ENCODE measurements around the gene UACA. TPM values are rescaled to one million over a fixed set of nuclear protein-coding genes. Genes with fewer than 3 reads are reported as not detected.

UACA gene
- total RNA-seq, 1 experiment from 2014 or later = 38.0 TPM

DNA sequence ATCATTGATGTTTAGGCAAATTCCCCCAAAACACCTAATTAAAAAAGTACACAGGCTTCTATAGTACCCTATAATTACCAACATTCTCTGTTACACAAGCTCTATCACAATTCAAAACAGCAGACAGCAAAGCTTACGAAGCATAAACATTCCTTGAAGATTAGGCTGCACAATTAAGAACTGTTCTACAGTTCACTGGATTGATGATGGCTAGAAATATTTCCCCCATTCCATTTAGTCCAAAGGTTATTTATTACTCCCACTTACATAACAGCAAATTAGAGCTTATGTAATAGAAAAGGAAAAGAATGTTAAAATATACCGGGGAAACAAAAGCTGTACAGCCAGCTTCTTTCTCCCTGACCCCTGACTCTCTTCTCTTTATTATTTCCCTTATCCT is 49.3 kb downstream of the UACA start:
- peaks cover 29 to 33% of the 10 kb centered on the region in 2 experiments for H3K4me1 Mint-ChIP-seq
- Histone ChIP-seq H4K8ac (replicated peaks; ENCODE audit: insufficient read length, low read depth, low read length) (no peak overlapping the region), H3K79me1 (ENCODE audit: insufficient read depth, low read depth, low read length, poor library complexity, severe bottlenecking) (no peaks in the 10 kb centered on the region), H4K91ac (ENCODE audit: insufficient read length, low read depth, low read length) (no peak overlapping the region), H3K56ac (ENCODE audit: insufficient read length, low read depth, low read length) (no peak overlapping the region), H2BK20ac (ENCODE audit: low read depth, low read length, poor library complexity, severe bottlenecking) (no peak overlapping the region), H3K9me3 (ENCODE audit: control insufficient read depth, low read depth, low read length) (no peaks in the 10 kb centered on the region), H2BK12ac (ENCODE audit: insufficient read length, low read depth, low read length) (no peak overlapping the region), H2AFZ (ENCODE audit: low read length) (no peak overlapping the region), H3K18ac (ENCODE audit: insufficient read length, low read depth, low read length) (no peak overlapping the region), H3K4me2 (ENCODE audit: insufficient read depth, insufficient read length, low read length) (no peak overlapping the region), H4K5ac (ENCODE audit: insufficient read length, low read depth, low read length) (no peak overlapping the region), H3K9ac (ENCODE audit: extremely low read depth, insufficient read length, low read length) (no peak overlapping the region), H3K23me2 (ENCODE audit: insufficient read length, low read depth, low read length, poor library complexity, severe bottlenecking) (no peaks in the 10 kb centered on the region), H3K27me3 (ENCODE audit: insufficient read depth, low read length) (no peaks in the 10 kb centered on the region), H2BK15ac (ENCODE audit: low read depth, low read length) (no peak overlapping the region), H3K4ac (ENCODE audit: low read depth, low read length) (no peak overlapping the region), H3K14ac (ENCODE audit: insufficient read depth, low read length) (no peak overlapping the region), H4K20me1 (ENCODE audit: control insufficient read depth, insufficient read depth, insufficient read length) (no peaks in the 10 kb centered on the region), H3K23ac (ENCODE audit: insufficient read length, low read depth, low read length) (no peak overlapping the region), H3K79me2 (ENCODE audit: insufficient read depth, low read length) (no peaks in the 10 kb centered on the region), H2AK5ac (ENCODE audit: insufficient read length, low read length) (no peak overlapping the region), H3K4me1 (ENCODE audit: insufficient read depth, low read length) (peaks cover 4% of the 10 kb centered on the region; the same call in 1 of the 2 replicates), H3K27ac (ENCODE audit: insufficient read length, low read depth, low read length) (no peak overlapping the region), H2BK120ac (ENCODE audit: low read depth, low read length, poor library complexity, severe bottlenecking) (no peak overlapping the region), H2BK5ac (ENCODE audit: insufficient read length, low read length) (no peak overlapping the region), H3T11ph (ENCODE audit: low read length) (no peak overlapping the region)
- WGBS (ENCODE audit: extremely low coverage, insufficient read length, low lambda C conversion rate) = no CpG with 5 or more reads among the region's 2 CpGs
- H3K9me3 Mint-ChIP-seq = no peaks in the 10 kb centered on the region
- no peaks in the 10 kb centered on the region for H3K27me3 Mint-ChIP-seq (ENCODE audit: low read depth)
- no peaks in the 10 kb centered on the region for H3K36me3 Mint-ChIP-seq (ENCODE audit: insufficient read depth in 1 of 3, low read depth in 3 of 3)
- H3K27ac Mint-ChIP-seq = no peak overlapping the region; a peak in 1 of 7 replicates
- no peak for DNase-seq
- TF ChIP-seq, protein P1, sequence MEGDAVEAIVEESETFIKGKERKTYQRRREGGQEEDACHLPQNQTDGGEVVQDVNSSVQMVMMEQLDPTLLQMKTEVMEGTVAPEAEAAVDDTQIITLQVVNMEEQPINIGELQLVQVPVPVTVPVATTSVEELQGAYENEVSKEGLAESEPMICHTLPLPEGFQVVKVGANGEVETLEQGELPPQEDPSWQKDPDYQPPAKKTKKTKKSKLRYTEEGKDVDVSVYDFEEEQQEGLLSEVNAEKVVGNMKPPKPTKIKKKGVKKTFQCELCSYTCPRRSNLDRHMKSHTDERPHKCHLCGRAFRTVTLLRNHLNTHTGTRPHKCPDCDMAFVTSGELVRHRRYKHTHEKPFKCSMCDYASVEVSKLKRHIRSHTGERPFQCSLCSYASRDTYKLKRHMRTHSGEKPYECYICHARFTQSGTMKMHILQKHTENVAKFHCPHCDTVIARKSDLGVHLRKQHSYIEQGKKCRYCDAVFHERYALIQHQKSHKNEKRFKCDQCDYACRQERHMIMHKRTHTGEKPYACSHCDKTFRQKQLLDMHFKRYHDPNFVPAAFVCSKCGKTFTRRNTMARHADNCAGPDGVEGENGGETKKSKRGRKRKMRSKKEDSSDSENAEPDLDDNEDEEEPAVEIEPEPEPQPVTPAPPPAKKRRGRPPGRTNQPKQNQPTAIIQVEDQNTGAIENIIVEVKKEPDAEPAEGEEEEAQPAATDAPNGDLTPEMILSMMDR (conservative IDR thresholded peaks at IDR 0.05) = no peak
- H3K4me3 Mint-ChIP-seq = no peak overlapping the region

Data from H9 (cell line).